K562 (cell line): ENCODE data around the gene CHMP3. TPM values are rescaled to one million over a fixed set of nuclear protein-coding genes. Genes with fewer than 3 reads are reported as not detected.
A peak's percentile ranks its signal among the peaks of the same experiment; 100 is the strongest.

ENCODE experiments used
- CBX3 ChIP-seq, 2 experiments: IDR thresholded peaks; 1 replicate in 1 of 2; 2 replicates in 1 of 2; pipeline ENCODE4 v1.6.1; 2012; ENCODE audit warnings: inconsistent platforms in 2 of 2, low read length in 2 of 2, borderline replicate concordance in 1 of 2, control low read depth in 1 of 2
- DMBX1 ChIP-seq: fragments of 250-450 bp; sonication (Bioruptor Pico); IDR thresholded peaks from 2 replicates; pipeline ENCODE4 v1.8.0; 2022; ENCODE audit warnings: inconsistent platforms, mild to moderate bottlenecking, moderate library complexity, borderline replicate concordance
- E2F3 ChIP-seq: fragments of 250-450 bp; sonication (Bioruptor Pico); IDR thresholded peaks from 2 replicates; pipeline ENCODE4 v1.4.0; 2020; ENCODE audit warnings: mild to moderate bottlenecking
- ELF4 ChIP-seq: fragments of 450-650 bp; formaldehyde crosslinking; IDR thresholded peaks from 2 replicates; pipeline ENCODE4 v1.4.0; 2022; ENCODE audit warnings: missing genetic modification characterization
- HBP1 ChIP-seq: fragments of 450-650 bp; formaldehyde crosslinking; IDR thresholded peaks from 2 replicates; pipeline ENCODE4 v1.4.0; 2022; ENCODE audit warnings: missing genetic modification characterization
- IRF2 ChIP-seq: sonication (generic); formaldehyde crosslinking; IDR thresholded peaks from 2 replicates; pipeline ENCODE4 v1.8.1; 2022; ENCODE audit warnings: mild to moderate bottlenecking, missing genetic modification reagents
- MCM2 ChIP-seq: fragments of 450-650 bp; IDR thresholded peaks from 2 replicates; pipeline ENCODE4 v1.6.1; 2017; ENCODE audit warnings: low read depth, mild to moderate bottlenecking
- MYNN ChIP-seq, 2 experiments: sonication (generic); formaldehyde crosslinking in 1 of 2; IDR thresholded peaks; 2 replicates each; pipeline versions ENCODE4 v1.5.0 to v1.6.1; 2016 to 2020; ENCODE audit warnings: antibody characterized with exemption in 1 of 2, missing genetic modification reagents in 1 of 2
- PPARD ChIP-seq: fragments of 250-450 bp; sonication (Bioruptor Pico); IDR thresholded peaks from 2 replicates; pipeline ENCODE4 v1.8.0; 2022; ENCODE audit warnings: inconsistent platforms, mild to moderate bottlenecking, moderate library complexity
- RFX7 ChIP-seq: fragments of 250-450 bp; sonication (Bioruptor Pico); IDR thresholded peaks from 2 replicates; pipeline ENCODE4 v1.5.1; 2021; ENCODE audit warnings: mild to moderate bottlenecking
- SP2 ChIP-seq: IDR thresholded peaks from 2 replicates; pipeline ENCODE4 v1.6.1; 2011; ENCODE audit warnings: mild to moderate bottlenecking, low read depth, low read length, moderate library complexity; ENCODE audit not compliant: poor library complexity, severe bottlenecking; ENCODE audit errors: extremely low read depth
- TAF9B ChIP-seq: fragments of 450-650 bp; IDR thresholded peaks from 2 replicates; pipeline ENCODE4 v1.6.1; 2018; ENCODE audit warnings: mild to moderate bottlenecking; ENCODE audit not compliant: partially characterized antibody
- TFAP4 ChIP-seq: sonication (generic); formaldehyde crosslinking; IDR thresholded peaks from 2 replicates; pipeline ENCODE4 v1.8.0; 2022; ENCODE audit warnings: missing genetic modification reagents, mild to moderate bottlenecking, moderate library complexity, borderline replicate concordance
- TRIM24 ChIP-seq, 2 experiments: fragments of 450-650 bp; IDR thresholded peaks; 2 replicates each; pipeline ENCODE4 v1.6.1; 2016
- TSHZ1 ChIP-seq: fragments of 250-450 bp; sonication (Bioruptor Pico); IDR thresholded peaks from 2 replicates; pipeline ENCODE4 v1.4.0; 2020; ENCODE audit warnings: mild to moderate bottlenecking, moderate library complexity
- ZNF134 ChIP-seq: fragments of 250-450 bp; sonication (Bioruptor Pico); conservative IDR thresholded peaks from 2 replicates; pipeline ENCODE4 v1.4.0; 2020
- ZNF584 ChIP-seq: fragments of 200-800 bp; sonication (Bioruptor generic); IDR thresholded peaks from 2 replicates; pipeline ENCODE4 v1.6.1; 2016; ENCODE audit warnings: low read depth, mild to moderate bottlenecking, missing genetic modification characterization, missing compliant biosample characterization
- polyA plus RNA-seq, 8 experiments: library from polyadenylated mRNA; depleted of rRNA in 4 of 8; stranded (reverse) in 5 of 8; unstranded in 3 of 8; fragments of >200 nt; fragmentation: Nextera tagmentation in 2 of 8; fragmentation: Illumina TruSeq in 1 of 8; extraction: Ambion mirVana in 2 of 8; extraction: Trizol in 1 of 8; gene quantifications; 2 replicates each; pipeline versions ENCODE4 v1.2.1 to v1.2.3, GENCODE V29; 2011 to 2014; ENCODE audit warnings: inconsistent platforms in 1 of 8, missing spikeins in 1 of 8
- total RNA-seq, 7 experiments: library from RNA; depleted of rRNA in 6 of 7; stranded (reverse); fragments of >200 nt in 6 of 7; fragmentation: Illumina TruSeq in 2 of 7; extraction: Trizol in 2 of 7; gene quantifications; 2 replicates each; pipeline versions ENCODE4 v1.2.1 to v1.2.3, GENCODE V29; 2011 to 2021; ENCODE audit warnings: low replicate concordance in 1 of 7
- TF ChIP-seq, protein P1 (sequence below): fragments of 450-650 bp; conservative IDR thresholded peaks from 2 replicates; pipeline ENCODE4 v1.6.1; 2016; ENCODE audit warnings: missing genetic modification characterization, low read depth, mild to moderate bottlenecking, control low read depth, missing compliant biosample characterization
- TF ChIP-seq, protein P2 (sequence below): fragments of 200-800 bp; sonication (Bioruptor generic); IDR thresholded peaks from 2 replicates; pipeline ENCODE4 v1.6.1; 2017; ENCODE audit warnings: missing genetic modification characterization, missing compliant biosample characterization

The CHMP3 gene
- total and polyA plus RNA-seq, 9 of the 15 experiments (the other 6 are each of a cell fraction or from before 2014, with no cell fraction given) = 20.6 to 52.5 (median 31.7) TPM

GRCh38 chr2:86563650-86564061 is 413 bp upstream of the CHMP3 start (continued):
- TF ChIP-seq ZNF584 (peak; percentile 68; the same call in 1 of the 2 replicates), RFX7 (CRISPR knock-in tag) (0 out of 2 replicates have a peak, but pooled peaks have one; percentile 7), PPARD (CRISPR knock-in tag) (no peak), ZNF134 (CRISPR knock-in tag) (no peak), TSHZ1 (no peak), TFAP4 (no peak), DMBX1 (CRISPR knock-in tag) (peak; percentile 3; the same call in 1 of the 2 replicates), ELF4 (no peak), HBP1 (CRISPR knock-in tag) (0 out of 2 replicates have a peak, but pooled peaks have one; percentile 3), MYNN (IDR thresholded peaks at IDR 0.05) (no peak), MYNN (CRISPR knock-in tag; IDR thresholded peaks at IDR 0.05) (no peak), TRIM24 (IDR thresholded peaks at IDR 0.05) (peak in 1 of 2 experiments; percentile 62; a peak in 3 of 4 replicates), TAF9B (no peak), MCM2 (no peak), SP2 (no peak), CBX3 (IDR thresholded peaks at IDR 0.05; ENCODE audit: borderline replicate concordance in 1 of 2, low read length in 2 of 2) (peak in 1 of 2 experiments; percentile 11; a peak in 2 of 3 replicates), E2F3 (CRISPR knock-in tag) (0 out of 2 replicates have a peak, but pooled peaks have one; percentile 8), IRF2 (CRISPR knock-in tag) (no peak)
- TF ChIP-seq, protein P1, sequence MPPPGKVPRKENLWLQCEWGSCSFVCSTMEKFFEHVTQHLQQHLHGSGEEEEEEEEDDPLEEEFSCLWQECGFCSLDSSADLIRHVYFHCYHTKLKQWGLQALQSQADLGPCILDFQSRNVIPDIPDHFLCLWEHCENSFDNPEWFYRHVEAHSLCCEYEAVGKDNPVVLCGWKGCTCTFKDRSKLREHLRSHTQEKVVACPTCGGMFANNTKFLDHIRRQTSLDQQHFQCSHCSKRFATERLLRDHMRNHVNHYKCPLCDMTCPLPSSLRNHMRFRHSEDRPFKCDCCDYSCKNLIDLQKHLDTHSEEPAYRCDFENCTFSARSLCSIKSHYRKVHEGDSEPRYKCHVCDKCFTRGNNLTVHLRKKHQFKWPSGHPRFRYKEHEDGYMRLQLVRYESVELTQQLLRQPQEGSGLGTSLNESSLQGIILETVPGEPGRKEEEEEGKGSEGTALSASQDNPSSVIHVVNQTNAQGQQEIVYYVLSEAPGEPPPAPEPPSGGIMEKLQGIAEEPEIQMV = 0 out of 2 replicates have a peak, but pooled peaks have one; percentile 12
- TF ChIP-seq, protein P2, sequence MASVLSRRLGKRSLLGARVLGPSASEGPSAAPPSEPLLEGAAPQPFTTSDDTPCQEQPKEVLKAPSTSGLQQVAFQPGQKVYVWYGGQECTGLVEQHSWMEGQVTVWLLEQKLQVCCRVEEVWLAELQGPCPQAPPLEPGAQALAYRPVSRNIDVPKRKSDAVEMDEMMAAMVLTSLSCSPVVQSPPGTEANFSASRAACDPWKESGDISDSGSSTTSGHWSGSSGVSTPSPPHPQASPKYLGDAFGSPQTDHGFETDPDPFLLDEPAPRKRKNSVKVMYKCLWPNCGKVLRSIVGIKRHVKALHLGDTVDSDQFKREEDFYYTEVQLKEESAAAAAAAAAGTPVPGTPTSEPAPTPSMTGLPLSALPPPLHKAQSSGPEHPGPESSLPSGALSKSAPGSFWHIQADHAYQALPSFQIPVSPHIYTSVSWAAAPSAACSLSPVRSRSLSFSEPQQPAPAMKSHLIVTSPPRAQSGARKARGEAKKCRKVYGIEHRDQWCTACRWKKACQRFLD (CRISPR knock-in tag) = 0 out of 2 replicates have a peak, but pooled peaks have one; percentile 4
